ENCODE measurements around the gene LRRC14B.

DNA sequence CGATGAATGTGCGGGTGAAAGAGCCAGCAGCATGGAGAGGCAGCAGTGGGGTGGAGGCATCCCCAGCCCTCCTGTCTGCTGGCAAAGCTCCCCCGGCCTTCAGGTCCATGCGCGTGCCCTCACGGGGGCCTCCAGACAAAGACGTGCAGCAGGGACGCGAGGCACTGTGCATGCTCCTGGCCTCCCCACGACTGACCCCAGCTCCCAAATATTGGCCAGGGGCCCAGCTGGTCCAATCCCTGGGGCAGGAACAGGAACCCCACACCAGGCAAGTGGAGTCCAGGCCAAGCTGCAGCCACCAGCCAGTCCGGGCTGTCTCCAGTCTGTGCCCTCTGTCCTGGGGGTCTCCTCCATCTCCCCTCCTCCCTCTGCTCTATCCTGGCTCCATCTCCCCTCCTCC is 33.5 kb upstream of the LRRC14B start:
- TF ChIP-seq POLR2A (IDR thresholded peaks at IDR 0.05), result no peak
- TF ChIP-seq, protein P1, sequence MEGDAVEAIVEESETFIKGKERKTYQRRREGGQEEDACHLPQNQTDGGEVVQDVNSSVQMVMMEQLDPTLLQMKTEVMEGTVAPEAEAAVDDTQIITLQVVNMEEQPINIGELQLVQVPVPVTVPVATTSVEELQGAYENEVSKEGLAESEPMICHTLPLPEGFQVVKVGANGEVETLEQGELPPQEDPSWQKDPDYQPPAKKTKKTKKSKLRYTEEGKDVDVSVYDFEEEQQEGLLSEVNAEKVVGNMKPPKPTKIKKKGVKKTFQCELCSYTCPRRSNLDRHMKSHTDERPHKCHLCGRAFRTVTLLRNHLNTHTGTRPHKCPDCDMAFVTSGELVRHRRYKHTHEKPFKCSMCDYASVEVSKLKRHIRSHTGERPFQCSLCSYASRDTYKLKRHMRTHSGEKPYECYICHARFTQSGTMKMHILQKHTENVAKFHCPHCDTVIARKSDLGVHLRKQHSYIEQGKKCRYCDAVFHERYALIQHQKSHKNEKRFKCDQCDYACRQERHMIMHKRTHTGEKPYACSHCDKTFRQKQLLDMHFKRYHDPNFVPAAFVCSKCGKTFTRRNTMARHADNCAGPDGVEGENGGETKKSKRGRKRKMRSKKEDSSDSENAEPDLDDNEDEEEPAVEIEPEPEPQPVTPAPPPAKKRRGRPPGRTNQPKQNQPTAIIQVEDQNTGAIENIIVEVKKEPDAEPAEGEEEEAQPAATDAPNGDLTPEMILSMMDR (IDR thresholded peaks at IDR 0.05), result no peak

Measured in sigmoid colon (tissue), 3 donors.